Activated T-cell treated with anti-CD3 and anti-CD28 coated beads, Interleukin-2, amount 50 U/mL, for 24 hours (primary cell): Measurements from ENCODE around the gene NFE2.

Source experiments
- DNase-seq: peaks from one replicate; pipeline ENCODE4 v3.0.0-alpha.2; 2020
- H3K27ac Mint-ChIP-seq: 2 replicates; pipeline ENCODE4 v1.8.0; 2020; ENCODE audit warnings: mild to moderate bottlenecking, mixed read lengths
- H3K27me3 Mint-ChIP-seq: 2 replicates; pipeline ENCODE4 v1.8.0; 2020; ENCODE audit warnings: mixed read lengths
- H3K36me3 Mint-ChIP-seq: 2 replicates; pipeline ENCODE4 v1.8.0; 2020; ENCODE audit warnings: low read depth, mixed read lengths
- H3K4me1 Mint-ChIP-seq: 2 replicates; pipeline ENCODE4 v1.8.0; 2020; ENCODE audit warnings: low read depth, mixed read lengths
- H3K4me3 Mint-ChIP-seq: 2 replicates; pipeline ENCODE4 v1.8.0; 2020; ENCODE audit warnings: mild to moderate bottlenecking, moderate library complexity, mixed read lengths
- H3K9me3 Mint-ChIP-seq: 2 replicates; pipeline ENCODE4 v1.8.0; 2020; ENCODE audit warnings: mixed read lengths

The NFE2 gene

DNA sequence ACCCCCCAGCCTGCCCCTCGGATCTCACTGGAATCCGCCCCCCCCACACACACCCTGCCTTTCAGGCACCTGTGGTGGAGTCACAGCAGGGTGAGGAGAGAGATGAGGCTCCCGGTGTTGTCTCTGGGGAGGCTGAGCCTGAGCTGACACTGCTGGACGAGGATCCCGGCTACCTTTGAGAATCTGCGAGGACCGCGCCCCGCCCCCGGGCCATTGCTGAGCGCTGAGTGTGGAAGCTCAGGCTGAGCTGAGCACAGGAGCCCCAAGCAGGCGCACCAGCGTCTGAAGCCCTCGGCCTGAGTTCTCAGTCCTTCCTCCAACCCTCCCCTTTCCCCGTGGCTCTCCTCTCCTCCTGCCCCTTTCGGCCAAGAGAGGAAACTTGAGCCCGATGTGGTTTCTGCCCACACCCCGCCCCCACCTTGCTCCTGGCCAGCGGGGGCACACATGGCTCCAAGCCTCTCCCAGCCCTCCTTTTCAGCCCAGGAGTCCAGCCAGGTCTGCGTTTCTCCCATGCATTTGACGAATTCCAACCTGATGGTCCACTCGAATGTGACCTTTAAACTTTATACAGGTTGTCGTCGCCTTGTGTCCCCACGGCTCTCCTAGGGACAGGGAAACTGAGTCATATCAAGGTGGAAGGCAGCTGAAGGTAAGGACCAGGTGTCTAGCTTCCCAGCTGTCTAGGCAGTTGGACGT is at the start of gene NFE2:
TSS of gene NFE2 (minus strand) at position 284 of the 696 bp plus-strand sequence. CDS start 5,767 bp downstream, outside the sequence.
- DNase-seq: peak; percentile 52
- Mint-ChIP-seq H3K27me3 (peaks cover 61% of the 10 kb centered on the region), H3K9me3 (no peaks in the 10 kb centered on the region), H3K27ac (no peak within 1 kb of the TSS), H3K36me3 (no peaks in the 10 kb centered on the region), H3K4me3 (peak within 1 kb of the TSS; percentile 25), H3K4me1 (peaks cover 25% of the 10 kb centered on the region)

DNA sequence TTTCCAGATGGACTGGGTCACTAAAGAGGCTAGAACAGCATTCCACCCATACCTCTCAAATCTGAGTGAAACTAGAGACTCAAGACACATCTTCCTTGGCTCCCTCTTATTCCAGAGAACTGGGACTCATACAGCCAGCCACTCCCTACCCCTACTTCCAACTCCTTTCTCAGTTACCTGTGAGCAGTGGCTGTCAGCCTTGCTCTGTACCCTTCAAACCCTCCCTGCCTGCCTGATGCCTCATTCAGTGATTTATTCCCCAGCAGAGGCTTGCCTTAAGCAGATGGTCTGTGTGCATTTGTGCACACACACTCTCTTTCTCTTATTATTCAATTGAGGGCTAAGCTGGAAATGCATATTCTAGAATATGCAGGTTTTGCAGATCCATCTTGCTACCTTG is 48.9 kb upstream of the NFE2 start:
- Mint-ChIP-seq H3K36me3 (peaks cover 74% of the 10 kb centered on the region), H3K27me3 (no peaks in the 10 kb centered on the region), H3K4me1 (peaks cover 23% of the 10 kb centered on the region), H3K9me3 (no peaks in the 10 kb centered on the region), H3K4me3 (no peak overlapping the region), H3K27ac (no peak overlapping the region)
- no peak for DNase-seq

GRCh38 chr12:54349036-54349435 is 48.2 kb upstream of the NFE2 start:
- no peak for DNase-seq
- peaks cover 23% of the 10 kb centered on the region for H3K4me1 Mint-ChIP-seq
- H3K36me3 Mint-ChIP-seq: peaks cover 77% of the 10 kb centered on the region
- H3K4me3 Mint-ChIP-seq: no peak overlapping the region
- no peak overlapping the region for H3K27ac Mint-ChIP-seq
- no peaks in the 10 kb centered on the region for H3K9me3 Mint-ChIP-seq
- H3K27me3 Mint-ChIP-seq: no peaks in the 10 kb centered on the region

DNA sequence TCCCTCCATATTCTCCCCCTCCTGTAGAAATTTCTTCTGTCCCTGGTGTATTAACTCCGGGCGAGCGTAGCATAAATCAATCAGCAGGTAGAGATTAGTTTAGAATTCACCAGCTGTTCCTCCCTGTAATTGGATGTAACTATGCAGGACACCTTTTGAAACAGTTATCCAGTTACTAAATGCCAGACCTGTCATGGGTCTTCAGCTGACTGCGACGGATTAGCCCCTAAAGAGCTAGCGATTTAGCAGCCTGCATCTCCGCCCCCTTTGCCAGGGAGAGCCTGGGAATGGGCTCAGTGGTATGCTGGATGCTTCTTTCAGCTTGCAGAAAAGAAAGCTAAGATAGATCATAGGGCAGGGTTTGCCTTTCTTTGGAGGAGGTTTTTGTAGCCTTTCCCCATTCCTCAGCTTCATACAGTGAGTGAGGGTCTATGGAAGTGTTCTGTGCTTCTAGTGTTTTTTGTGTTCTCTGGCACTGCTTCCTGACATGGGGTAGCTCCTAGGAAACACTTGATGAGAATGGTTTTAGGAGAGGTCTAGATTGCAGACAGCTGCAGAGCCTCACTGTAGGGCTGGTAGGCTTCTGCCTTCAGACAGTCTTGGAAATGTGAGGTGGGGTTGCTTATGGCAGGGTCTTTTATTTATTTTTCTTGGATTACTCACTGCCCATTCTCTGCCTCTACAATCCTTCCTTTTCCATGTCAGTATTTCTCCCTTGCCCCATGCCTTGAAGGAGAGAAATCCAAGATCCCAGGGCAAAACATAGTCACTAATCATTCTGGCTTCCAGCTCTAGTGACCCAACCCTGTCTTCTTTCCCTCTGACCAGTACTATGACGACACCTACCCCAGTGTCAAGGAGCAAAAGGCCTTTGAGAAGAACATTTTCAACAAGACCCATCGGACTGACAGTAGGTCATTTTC is 40.8 kb upstream of the NFE2 start:
- H3K27ac Mint-ChIP-seq: no peak overlapping the region
- no peak overlapping the region for H3K4me3 Mint-ChIP-seq
- H3K36me3 Mint-ChIP-seq: peaks cover 78% of the 10 kb centered on the region
- no peak for DNase-seq
- no peaks in the 10 kb centered on the region for H3K27me3 Mint-ChIP-seq
- peaks cover 14% of the 10 kb centered on the region for H3K4me1 Mint-ChIP-seq
- no peaks in the 10 kb centered on the region for H3K9me3 Mint-ChIP-seq

DNA sequence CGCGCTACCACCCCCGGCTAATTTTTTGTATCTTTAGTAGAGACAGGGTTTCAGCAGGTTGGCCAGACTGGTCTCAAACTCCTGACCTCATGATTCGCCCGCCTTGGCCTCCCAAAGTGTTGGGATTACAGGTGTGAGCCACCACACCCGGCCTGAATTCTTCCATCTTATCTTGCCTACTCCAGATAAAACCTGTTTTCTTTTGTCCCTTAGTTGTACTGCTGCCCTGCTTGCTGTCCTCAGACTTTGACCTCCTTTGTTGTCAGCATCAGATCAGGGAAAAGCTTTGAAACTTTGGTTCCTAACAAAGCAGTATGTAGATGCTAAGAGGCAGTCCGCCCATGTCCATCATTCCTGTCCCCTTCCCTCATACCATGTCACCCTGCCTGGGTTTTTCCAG is 40.0 kb upstream of the NFE2 start:
- H3K4me1 Mint-ChIP-seq: peaks cover 16% of the 10 kb centered on the region
- peaks cover 77% of the 10 kb centered on the region for H3K36me3 Mint-ChIP-seq
- H3K27me3 Mint-ChIP-seq: no peaks in the 10 kb centered on the region
- H3K27ac Mint-ChIP-seq: peak overlapping the region; percentile 53
- H3K4me3 Mint-ChIP-seq: no peak overlapping the region
- H3K9me3 Mint-ChIP-seq: no peaks in the 10 kb centered on the region
- DNase-seq: no peak

GRCh38 chr12:54338698-54339296 is 38.0 kb upstream of the NFE2 start:
- Mint-ChIP-seq H3K4me1 (peaks cover 18% of the 10 kb centered on the region), H3K4me3 (no peak overlapping the region), H3K27me3 (no peaks in the 10 kb centered on the region), H3K9me3 (no peaks in the 10 kb centered on the region), H3K36me3 (peaks cover 66% of the 10 kb centered on the region), H3K27ac (no peak overlapping the region)
- DNase-seq: no peak

DNA sequence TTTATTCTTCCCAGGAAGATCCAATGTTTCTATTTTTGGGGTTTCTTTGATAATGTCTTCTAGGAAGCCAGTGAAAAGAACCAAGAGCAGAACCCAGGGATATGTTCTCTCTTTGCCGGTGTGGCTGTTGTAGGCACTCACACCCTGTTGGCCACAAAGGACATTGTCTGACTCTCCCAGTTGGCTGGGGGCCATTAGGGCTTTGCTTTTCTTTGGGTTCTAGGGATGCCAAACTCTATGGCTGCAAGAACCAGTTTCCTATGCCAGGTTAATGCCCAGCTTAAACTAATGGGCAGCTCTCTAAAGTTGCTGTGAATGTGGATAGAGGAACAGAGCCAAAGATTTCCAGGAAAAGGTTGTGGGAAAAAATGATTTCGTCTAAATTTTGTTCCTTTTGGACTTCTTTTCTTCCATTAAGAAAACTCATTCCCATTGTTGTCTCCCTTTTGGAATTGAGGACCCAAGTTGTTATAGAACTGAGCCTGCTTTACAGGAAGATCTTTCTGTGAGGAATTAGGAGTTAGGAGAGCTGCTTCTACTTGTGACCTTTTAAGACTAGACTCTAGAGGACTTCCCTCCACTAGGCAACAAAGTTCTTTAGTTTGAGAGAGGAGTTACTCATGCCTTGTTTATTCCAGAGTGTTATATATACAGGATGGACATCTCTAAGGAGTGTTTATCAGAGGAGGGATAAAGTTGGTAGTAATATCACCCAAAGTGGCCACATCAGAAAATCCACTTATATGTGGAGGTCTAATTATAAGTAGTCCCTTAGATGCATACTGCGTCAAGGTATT is 37.2 kb upstream of the NFE2 start:
- H3K9me3 Mint-ChIP-seq: no peaks in the 10 kb centered on the region
- no peak for DNase-seq
- no peak overlapping the region for H3K4me3 Mint-ChIP-seq
- no peaks in the 10 kb centered on the region for H3K27me3 Mint-ChIP-seq
- peaks cover 25% of the 10 kb centered on the region for H3K4me1 Mint-ChIP-seq
- peaks cover 66% of the 10 kb centered on the region for H3K36me3 Mint-ChIP-seq
- peak overlapping the region; percentile 14 for H3K27ac Mint-ChIP-seq

- H3K4me3 Mint-ChIP-seq: no peak overlapping the region
- H3K9me3 Mint-ChIP-seq: no peaks in the 10 kb centered on the region
- H3K27me3 Mint-ChIP-seq: no peaks in the 10 kb centered on the region
- peaks cover 29% of the 10 kb centered on the region for H3K4me1 Mint-ChIP-seq
- DNase-seq: no peak
- peaks cover 60% of the 10 kb centered on the region for H3K36me3 Mint-ChIP-seq
- H3K27ac Mint-ChIP-seq: no peak overlapping the region
Measured at GRCh38 chr12:54337280-54337842, 36.5 kb upstream of the NFE2 start.

DNA sequence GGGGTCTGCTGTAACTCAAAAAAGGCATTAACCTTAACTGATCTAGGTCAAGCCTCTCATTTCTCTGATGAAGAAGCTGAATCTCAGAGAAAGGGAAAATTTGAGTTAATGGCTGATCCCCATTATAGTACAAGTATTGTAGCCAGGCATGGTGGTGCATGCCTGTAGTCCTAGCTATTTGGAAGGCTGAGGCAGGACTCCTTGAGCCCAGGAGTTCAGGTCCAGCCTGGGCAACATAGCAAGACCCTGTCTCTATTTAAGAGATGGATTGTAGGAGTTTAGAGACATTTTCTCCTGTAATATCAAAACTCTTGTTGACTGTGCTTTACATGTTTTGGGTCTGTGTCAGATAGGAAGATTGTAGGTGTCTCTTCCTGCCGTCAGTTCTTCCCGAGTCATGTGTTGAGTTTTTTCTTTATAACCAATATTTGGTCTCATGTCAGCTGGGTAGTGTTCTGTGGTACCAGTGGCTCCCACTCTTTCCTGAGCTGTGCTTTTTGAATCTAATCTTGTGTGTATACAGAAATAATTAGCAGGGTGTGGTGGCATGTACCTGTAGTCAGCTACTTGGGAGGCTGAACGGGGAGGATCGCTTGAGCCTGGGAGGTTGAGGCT is 32.7 kb upstream of the NFE2 start:
- Mint-ChIP-seq H3K4me1 (peaks cover 56% of the 10 kb centered on the region), H3K9me3 (no peaks in the 10 kb centered on the region), H3K36me3 (peaks cover 55% of the 10 kb centered on the region), H3K27ac (peak overlapping the region; percentile 26), H3K27me3 (no peaks in the 10 kb centered on the region), H3K4me3 (no peak overlapping the region)
- no peak for DNase-seq

DNA sequence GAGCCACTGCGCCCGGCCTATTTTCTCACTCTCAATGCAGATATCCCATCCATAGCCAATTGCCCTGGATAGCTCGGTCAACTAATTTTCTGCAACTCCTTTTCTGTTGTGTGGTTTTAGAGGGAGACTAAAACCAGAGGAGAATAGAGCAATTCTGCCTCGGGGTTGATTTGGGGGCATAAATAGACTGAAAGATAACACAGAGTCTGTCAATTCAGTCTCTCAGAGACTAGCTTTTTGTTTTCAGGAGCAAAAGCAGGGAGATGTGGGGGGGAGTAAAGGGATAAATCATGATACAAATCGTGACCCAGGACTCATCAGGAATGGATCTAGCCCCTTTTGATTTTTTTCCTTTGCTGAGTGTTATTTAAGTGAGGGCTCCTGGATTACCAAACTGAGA is 30.6 kb upstream of the NFE2 start:
- no peak overlapping the region for H3K4me3 Mint-ChIP-seq
- H3K27ac Mint-ChIP-seq: peak overlapping the region; percentile 72
- no peaks in the 10 kb centered on the region for H3K27me3 Mint-ChIP-seq
- peaks cover 58% of the 10 kb centered on the region for H3K4me1 Mint-ChIP-seq
- peaks cover 46% of the 10 kb centered on the region for H3K36me3 Mint-ChIP-seq
- no peaks in the 10 kb centered on the region for H3K9me3 Mint-ChIP-seq
- no peak for DNase-seq

DNA sequence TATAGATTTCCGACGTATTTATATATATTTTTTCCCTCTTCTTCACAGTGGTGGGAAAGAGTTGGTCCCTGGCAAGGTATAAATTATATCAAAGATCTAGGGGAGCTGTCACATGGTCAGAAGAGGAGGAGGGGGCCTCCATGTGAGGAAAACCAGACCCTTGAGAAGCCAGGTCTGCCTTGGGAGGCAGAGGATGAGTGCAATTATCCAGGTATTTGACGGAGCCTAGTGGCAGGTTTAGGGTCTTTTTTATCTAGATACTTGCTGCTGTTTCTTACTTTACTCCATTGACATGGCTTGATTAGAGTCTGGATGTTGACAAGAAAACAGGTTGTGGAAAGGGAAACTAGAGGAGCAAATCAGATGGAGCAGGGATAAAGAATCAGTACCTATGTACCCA is 29.6 kb upstream of the NFE2 start:
- Mint-ChIP-seq H3K36me3 (peaks cover 44% of the 10 kb centered on the region), H3K27me3 (no peaks in the 10 kb centered on the region), H3K4me3 (no peak overlapping the region), H3K9me3 (no peaks in the 10 kb centered on the region), H3K4me1 (peaks cover 60% of the 10 kb centered on the region), H3K27ac (peak overlapping the region; percentile 78)
- DNase-seq: no peak

GRCh38 chr12:54329759-54330158 is 28.9 kb upstream of the NFE2 start:
- Mint-ChIP-seq H3K4me3 (no peak overlapping the region), H3K27me3 (no peaks in the 10 kb centered on the region), H3K4me1 (peaks cover 64% of the 10 kb centered on the region), H3K36me3 (peaks cover 46% of the 10 kb centered on the region), H3K27ac (peak overlapping the region; percentile 73), H3K9me3 (no peaks in the 10 kb centered on the region)
- DNase-seq: no peak

DNA sequence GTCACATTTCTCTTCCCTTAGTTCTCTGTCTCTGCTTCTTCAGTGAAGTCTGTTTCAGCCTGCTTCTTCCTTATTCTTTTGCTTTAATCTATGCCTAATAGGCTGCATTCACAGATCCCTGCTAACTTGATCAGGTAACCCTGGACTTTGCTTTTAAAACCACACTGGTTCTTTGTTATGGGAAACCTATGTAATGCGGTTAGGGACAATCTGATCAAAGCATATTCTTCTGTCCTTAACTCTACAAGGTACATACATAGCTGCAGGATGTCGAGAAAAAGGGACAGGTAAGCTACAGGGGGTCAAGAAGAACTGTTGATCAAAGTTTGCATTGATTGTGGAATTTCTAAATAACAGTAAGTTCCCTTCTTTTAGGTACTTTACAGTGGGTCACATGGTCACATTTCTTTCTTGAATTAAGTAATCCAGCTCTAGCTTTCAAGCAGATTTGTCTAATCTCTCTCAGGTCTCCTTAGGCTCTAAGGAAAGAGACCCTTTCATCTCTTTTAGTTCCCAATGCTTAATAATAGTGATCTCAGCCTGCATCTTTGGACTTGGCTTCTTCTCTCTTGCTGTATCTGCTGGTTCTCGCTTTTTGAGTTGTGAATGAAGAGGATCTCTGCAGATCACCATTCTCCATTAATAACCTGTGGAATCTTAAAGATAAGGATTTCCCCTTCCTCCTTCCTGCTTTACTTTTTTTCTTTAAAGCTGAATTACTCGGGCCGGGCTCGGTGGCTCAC is 28.0 kb upstream of the NFE2 start:
- Mint-ChIP-seq H3K27ac (peak overlapping the region; percentile 73), H3K4me1 (peaks cover 67% of the 10 kb centered on the region), H3K27me3 (no peaks in the 10 kb centered on the region), H3K9me3 (no peaks in the 10 kb centered on the region), H3K36me3 (peaks cover 44% of the 10 kb centered on the region), H3K4me3 (no peak overlapping the region)
- DNase-seq: no peak
